GM12878 (cell line): Measurements from ENCODE around the gene FHOD3.

ENCODE experiments used
- BRCA1 ChIP-seq: IDR thresholded peaks from 2 replicates; pipeline ENCODE4 v1.6.1; 2011; ENCODE audit warnings: low read depth, low read length, improper control_type of control experiment
- CBX5 ChIP-seq: sonication (generic); IDR thresholded peaks from 2 replicates; pipeline ENCODE4 v1.6.1; 2016; ENCODE audit warnings: low read depth, moderate library complexity, mild to moderate bottlenecking, inconsistent platforms
- CTCF ChIP-seq, 3 experiments: IDR thresholded peaks in 2 of 3; conservative IDR thresholded peaks in 1 of 3; 2 replicates each; pipeline ENCODE4 v1.5.1; 2011; ENCODE audit warnings: low read depth in 3 of 3, low read length in 3 of 3, mild to moderate bottlenecking in 3 of 3, control low read depth in 2 of 3, moderate library complexity in 2 of 3, inconsistent platforms in 1 of 3, mixed read lengths in 1 of 3; ENCODE audit not compliant: control insufficient read depth in 2 of 3, insufficient read depth in 1 of 3; ENCODE audit errors: extremely low read depth in 1 of 3
- EGR1 ChIP-seq, 2 experiments: IDR thresholded peaks; 1 replicate in 1 of 2; 2 replicates in 1 of 2; pipeline ENCODE4 v1.6.1; 2011 to 2012; ENCODE audit warnings: low read depth in 2 of 2, low read length in 2 of 2, borderline replicate concordance in 1 of 2, mild to moderate bottlenecking in 1 of 2, moderate library complexity in 1 of 2
- FOS ChIP-seq: IDR thresholded peaks from 3 replicates; pipeline ENCODE4 v1.6.1; 2011; ENCODE audit warnings: borderline replicate concordance; ENCODE audit not compliant: insufficient read length; ENCODE audit errors: extremely low read depth
- HDAC6 ChIP-seq: fragments of 200-600 bp; sonication (generic); IDR thresholded peaks from one replicate; pipeline ENCODE4 v1.8.0; 2017; ENCODE audit warnings: antibody characterized with exemption; ENCODE audit not compliant: unreplicated experiment
- MEF2A ChIP-seq: IDR thresholded peaks from 2 replicates; pipeline ENCODE4 v1.6.1; 2011; ENCODE audit warnings: low read depth, mild to moderate bottlenecking, low read length, moderate library complexity; ENCODE audit not compliant: insufficient read depth
- POLR2A ChIP-seq: IDR thresholded peaks from 2 replicates; pipeline ENCODE4 v1.6.1; 2011; ENCODE audit warnings: low read depth, mild to moderate bottlenecking, low read length
- REST ChIP-seq: IDR thresholded peaks from 2 replicates; pipeline ENCODE4 v1.6.1; 2012; ENCODE audit warnings: mild to moderate bottlenecking, low read depth, low read length
- SIN3A ChIP-seq: IDR thresholded peaks from 2 replicates; pipeline ENCODE4 v1.6.1; 2012; ENCODE audit warnings: low read depth, low read length, improper control_type of control experiment
- SMC3 ChIP-seq: IDR thresholded peaks from 2 replicates; pipeline ENCODE4 v1.6.1; 2011; ENCODE audit warnings: low read length, improper control_type of control experiment, borderline replicate concordance
- ZNF207 ChIP-seq: fragments of 450-650 bp; IDR thresholded peaks from 2 replicates; pipeline ENCODE4 v1.6.1; 2014; ENCODE audit warnings: antibody characterized with exemption, mild to moderate bottlenecking, borderline replicate concordance

DNA sequence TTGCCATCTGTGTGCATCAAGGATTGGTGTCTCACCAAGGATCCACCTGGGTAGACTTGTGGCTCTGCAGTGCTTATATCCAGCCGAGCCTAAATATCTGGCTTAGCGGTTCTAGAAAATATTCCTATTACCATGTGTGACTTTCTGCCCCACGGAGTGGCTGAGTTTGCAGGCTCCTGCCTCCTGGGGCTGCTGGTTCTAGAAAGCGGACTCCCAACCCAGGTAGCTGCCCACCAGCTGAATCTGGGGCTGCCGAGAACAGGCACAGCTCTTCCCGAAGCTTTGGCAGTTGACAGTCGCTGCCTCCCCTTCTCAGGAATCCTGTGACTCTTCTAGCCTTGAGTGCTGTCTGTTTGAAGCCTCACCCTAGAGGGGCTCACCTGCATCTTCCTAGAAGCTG is 426.7 kb downstream of the FHOD3 start:
- TF ChIP-seq POLR2A (no peak), SMC3 (no peak), SIN3A (no peak), CTCF (IDR thresholded peaks at IDR 0.05 in 2 of 3, conservative IDR thresholded peaks at IDR 0.05 in 1 of 3; ENCODE audit: control insufficient read depth in 2 of 3, extremely low read depth in 1 of 3, insufficient read depth in 1 of 3, low read depth in 3 of 3, low read length in 3 of 3) (no peak), BRCA1 (no peak), MEF2A (no peak), REST (no peak), HDAC6 (no peak), EGR1 (IDR thresholded peaks at IDR 0.05; ENCODE audit: borderline replicate concordance in 1 of 2, low read depth in 2 of 2, low read length in 2 of 2) (no peak), ZNF207 (no peak), CBX5 (no peak), FOS (no peak)
